ACC112 (cell line): ENCODE results near the gene EGFR.

Source experiments
- H2AFZ ChIP-seq: fragments of 200-600 bp; sonication (generic); one replicate; pipeline ENCODE4 v1.6.0; 2017; ENCODE audit warnings: antibody characterized with exemption, low read length; ENCODE audit not compliant: unreplicated experiment
- H3K27ac ChIP-seq: fragments of 200-600 bp; sonication (generic); 2 replicates; pipeline ENCODE4 v1.5.1; 2014; ENCODE audit warnings: low read depth, mild to moderate bottlenecking, antibody characterized with exemption, low read length, moderate library complexity
- H3K27me3 ChIP-seq: fragments of 200-600 bp; sonication (generic); 2 replicates; pipeline ENCODE4 v1.6.1; 2014; ENCODE audit warnings: mild to moderate bottlenecking, antibody characterized with exemption, low read length, moderate library complexity, mixed read lengths; ENCODE audit not compliant: insufficient read depth
- H3K36me3 ChIP-seq: fragments of 200-600 bp; sonication (generic); 2 replicates; pipeline ENCODE4 v1.6.1; 2016; ENCODE audit warnings: mild to moderate bottlenecking, antibody characterized with exemption, low read length, moderate library complexity, mixed read lengths; ENCODE audit not compliant: insufficient read depth
- H3K4me1 ChIP-seq: fragments of 200-600 bp; sonication (generic); one replicate; pipeline ENCODE4 v1.6.1; 2016; ENCODE audit warnings: low read length, mixed read lengths; ENCODE audit not compliant: insufficient read depth, unreplicated experiment, control insufficient read depth
- H3K4me3 ChIP-seq: fragments of 200-600 bp; sonication (generic); 2 replicates; pipeline ENCODE4 v1.5.1; 2014; ENCODE audit warnings: mild to moderate bottlenecking, low read depth, low read length
- H3K79me2 ChIP-seq: fragments of 200-600 bp; sonication (generic); one replicate; pipeline ENCODE4 v1.6.0; 2016; ENCODE audit warnings: low read length; ENCODE audit not compliant: control insufficient read depth, unreplicated experiment, insufficient read depth

EGFR gene

DNA sequence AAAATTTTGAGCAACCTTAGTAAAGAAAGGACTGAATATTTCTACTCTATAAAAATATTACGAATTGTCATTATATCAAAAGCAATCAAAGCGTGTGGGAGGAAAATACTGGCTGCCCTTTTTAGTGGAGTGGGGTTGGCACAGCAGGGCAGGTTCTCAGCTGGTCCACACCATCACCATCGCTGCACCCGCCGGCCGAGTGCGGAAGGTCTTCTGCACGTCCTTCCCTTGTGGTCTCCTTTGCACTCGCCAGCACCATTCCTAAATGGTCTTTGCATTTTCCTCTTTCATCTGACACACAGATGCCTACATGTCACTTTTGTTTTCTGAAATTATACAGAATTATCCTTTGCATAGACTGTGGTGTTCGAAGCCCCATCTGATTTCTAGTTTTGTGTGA lies 229.7 kb downstream of the EGFR start:
- H3K4me3 ChIP-seq: no peak overlapping the region
- H3K27me3 ChIP-seq: no peaks in the 10 kb centered on the region
- H3K4me1 ChIP-seq: peaks cover 19% of the 10 kb centered on the region
- H3K27ac ChIP-seq: no peak overlapping the region
- no peaks in the 10 kb centered on the region for H3K79me2 ChIP-seq
- H2AFZ ChIP-seq: no peak overlapping the region
- no peaks in the 10 kb centered on the region for H3K36me3 ChIP-seq

DNA sequence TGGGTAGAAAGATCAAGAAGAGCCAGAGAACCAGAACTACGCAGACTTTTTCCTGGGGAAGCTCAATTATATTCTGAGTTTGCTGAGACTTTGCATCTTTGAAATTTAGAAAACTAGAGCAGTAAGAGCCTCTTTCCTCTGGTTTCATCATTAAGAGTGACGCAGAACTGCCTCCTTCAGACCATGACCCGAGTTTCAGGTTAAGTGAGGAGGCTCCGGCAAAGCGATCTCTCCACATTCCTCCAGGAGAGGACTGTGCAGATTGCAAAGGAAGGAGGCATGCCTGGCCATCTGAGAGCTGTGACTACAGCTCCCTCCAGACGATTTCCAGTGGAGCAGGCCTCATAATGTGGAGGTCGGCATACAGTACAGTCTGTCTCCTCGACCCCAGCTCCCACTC lies 230.5 kb downstream of the EGFR start:
- no peak overlapping the region for H2AFZ ChIP-seq
- peaks cover 19% of the 10 kb centered on the region for H3K4me1 ChIP-seq
- no peaks in the 10 kb centered on the region for H3K36me3 ChIP-seq
- H3K27ac ChIP-seq: no peak overlapping the region
- no peaks in the 10 kb centered on the region for H3K27me3 ChIP-seq
- H3K79me2 ChIP-seq: no peaks in the 10 kb centered on the region
- H3K4me3 ChIP-seq: no peak overlapping the region

DNA sequence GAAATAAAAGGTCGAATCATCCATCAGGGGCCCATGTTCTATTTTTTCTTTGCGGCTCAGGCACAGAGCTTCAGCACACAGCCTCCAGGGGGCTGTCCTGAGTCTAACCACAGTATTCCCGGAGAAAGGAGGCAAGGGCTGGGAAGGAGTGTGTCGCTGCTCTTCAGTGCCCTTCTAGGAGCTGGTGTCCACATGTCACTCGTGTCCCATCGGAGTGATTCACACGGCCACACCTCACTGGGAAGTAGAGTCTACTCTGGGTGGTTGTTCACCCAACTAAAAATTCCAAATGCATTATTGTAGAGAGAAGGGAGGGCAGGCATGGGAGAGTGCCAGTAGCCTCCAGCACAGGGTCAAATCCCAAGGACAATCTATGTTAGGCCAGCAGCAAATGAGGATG lies 231.5 kb downstream of the EGFR start:
- Histone ChIP-seq H3K27ac (no peak overlapping the region), H2AFZ (no peak overlapping the region), H3K36me3 (no peaks in the 10 kb centered on the region), H3K4me3 (no peak overlapping the region), H3K4me1 (peaks cover 15% of the 10 kb centered on the region), H3K27me3 (no peaks in the 10 kb centered on the region), H3K79me2 (no peaks in the 10 kb centered on the region)

DNA sequence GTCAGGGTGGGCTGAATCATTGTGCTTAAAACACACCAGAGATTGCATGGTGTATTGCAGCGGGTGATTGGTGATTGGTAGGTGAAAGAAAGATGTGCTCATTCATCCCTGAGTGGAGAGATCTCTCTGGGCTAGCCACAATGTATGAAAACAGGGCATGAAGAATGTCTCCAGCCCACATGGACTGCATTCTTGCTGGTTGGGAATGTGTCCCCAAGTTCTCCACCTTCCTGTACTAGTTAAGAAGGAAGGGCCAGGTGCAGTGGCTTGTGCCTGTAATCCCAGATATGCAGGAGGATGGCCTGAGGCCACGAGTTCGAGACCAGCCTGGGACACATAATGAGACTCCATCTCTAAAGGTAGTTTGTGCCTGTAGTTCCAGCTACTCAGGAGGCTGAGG lies 232.5 kb downstream of the EGFR start:
- Histone ChIP-seq H2AFZ (no peak overlapping the region), H3K36me3 (no peaks in the 10 kb centered on the region)

DNA sequence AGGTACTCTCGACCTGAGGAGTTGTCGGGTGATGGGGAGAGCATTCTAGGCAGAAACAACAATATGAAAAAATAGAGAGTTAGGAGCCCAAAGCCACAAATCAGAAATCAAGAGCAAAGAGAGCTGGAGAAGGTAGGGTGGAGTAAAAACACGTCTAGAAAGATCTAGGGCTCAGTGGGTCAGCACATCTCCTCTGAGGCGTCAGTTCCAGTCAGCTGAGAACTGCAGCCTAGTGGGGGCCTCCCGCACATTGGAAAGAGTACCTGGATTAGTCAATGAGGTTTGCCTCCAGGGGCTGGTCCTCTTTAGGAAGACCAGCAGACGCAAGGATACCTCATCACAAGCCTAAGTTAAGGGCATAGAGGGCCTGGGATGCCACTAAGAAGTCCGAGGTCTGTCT lies 233.1 kb downstream of the EGFR start:
- Histone ChIP-seq H3K36me3 (no peaks in the 10 kb centered on the region), H3K27me3 (0 out of 2 replicates have a peak, but pooled peaks cover 4% of the 10 kb centered on the region)

More for the DNA sequence above, 232.5 kb downstream of the EGFR start:
- Histone ChIP-seq H3K27ac (no peak overlapping the region), H3K79me2 (no peaks in the 10 kb centered on the region), H3K4me3 (no peak overlapping the region), H3K4me1 (peaks cover 12% of the 10 kb centered on the region), H3K27me3 (0 out of 2 replicates have a peak, but pooled peaks cover 4% of the 10 kb centered on the region)

DNA sequence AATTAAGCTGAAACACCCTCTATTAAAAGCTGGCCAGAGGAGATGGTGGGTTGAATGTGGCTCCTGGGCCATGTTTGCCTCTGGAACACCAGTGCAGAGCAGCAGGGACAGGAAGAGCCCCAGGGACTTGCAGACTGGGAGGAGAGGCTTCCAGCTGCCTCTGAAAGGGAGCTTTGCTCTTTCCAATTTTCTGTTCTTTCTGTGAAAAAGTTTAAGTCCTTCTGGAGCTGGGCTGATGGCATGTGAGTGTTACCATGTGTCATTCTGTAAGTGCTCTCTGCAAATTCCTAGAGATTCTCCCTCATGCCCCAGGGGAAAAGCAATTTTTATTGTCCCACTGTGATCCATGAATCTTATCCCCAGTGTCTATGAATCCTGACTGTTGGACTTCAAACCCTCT lies 233.6 kb downstream of the EGFR start:
- Histone ChIP-seq H3K27me3 (0 out of 2 replicates have a peak, but pooled peaks cover 4% of the 10 kb centered on the region), H3K79me2 (no peaks in the 10 kb centered on the region), H3K27ac (no peak overlapping the region), H2AFZ (no peak overlapping the region), H3K4me1 (peaks cover 5% of the 10 kb centered on the region), H3K36me3 (no peaks in the 10 kb centered on the region), H3K4me3 (no peak overlapping the region)

More for the DNA sequence above, 233.1 kb downstream of the EGFR start:
- Histone ChIP-seq H3K4me3 (no peak overlapping the region), H3K27ac (no peak overlapping the region), H3K4me1 (peaks cover 8% of the 10 kb centered on the region), H2AFZ (no peak overlapping the region), H3K79me2 (no peaks in the 10 kb centered on the region)

DNA sequence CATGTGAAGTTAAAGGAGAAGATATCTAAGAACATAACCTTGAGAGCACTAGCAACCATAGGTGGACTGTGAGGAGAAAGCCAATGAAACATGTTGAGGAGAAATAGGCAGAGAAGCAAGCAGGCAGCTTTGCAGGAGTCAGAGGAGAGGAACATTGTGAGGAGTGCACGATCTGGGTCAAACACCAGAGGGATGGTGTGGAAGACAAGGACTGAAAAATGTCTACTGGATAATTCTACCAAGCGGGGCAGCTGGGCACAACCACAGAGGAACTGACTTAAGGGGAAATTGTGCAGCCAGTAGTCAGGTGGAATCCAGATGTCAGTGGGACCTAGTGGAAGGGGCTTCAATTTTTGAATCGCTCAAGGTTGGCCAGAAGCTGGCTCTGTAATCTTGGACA lies 234.4 kb downstream of the EGFR start:
- no peaks in the 10 kb centered on the region for H3K79me2 ChIP-seq
- H3K36me3 ChIP-seq: no peaks in the 10 kb centered on the region
- 0 out of 2 replicates have a peak, but pooled peaks cover 4% of the 10 kb centered on the region for H3K27me3 ChIP-seq
- H3K4me3 ChIP-seq: no peak overlapping the region
- no peak overlapping the region for H3K27ac ChIP-seq
- H3K4me1 ChIP-seq: no peaks in the 10 kb centered on the region
- H2AFZ ChIP-seq: no peak overlapping the region

DNA sequence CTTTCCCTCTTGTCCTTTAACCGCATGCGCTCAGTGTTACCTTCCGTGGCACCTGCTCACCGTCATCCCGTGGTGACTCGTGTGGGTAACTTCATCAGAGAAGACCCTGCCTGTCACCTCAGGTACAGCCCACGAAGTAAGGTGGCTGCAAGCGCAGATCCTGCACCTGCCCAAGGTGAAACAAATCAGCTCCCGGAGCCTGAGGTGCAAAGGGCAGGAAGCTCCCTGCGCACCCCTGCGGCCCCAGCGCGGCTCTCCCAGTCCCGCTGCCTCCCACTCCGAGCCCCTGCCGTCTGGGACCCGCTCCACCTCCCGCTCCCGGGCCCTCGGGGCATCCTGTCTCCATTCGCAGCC lies 235.4 kb downstream of the EGFR start:
- H2AFZ ChIP-seq: peak overlapping the region; percentile 74
- no peak overlapping the region for H3K27ac ChIP-seq
- H3K27me3 ChIP-seq: 0 out of 2 replicates have a peak, but pooled peaks cover 4% of the 10 kb centered on the region
- H3K36me3 ChIP-seq: no peaks in the 10 kb centered on the region
- peak overlapping the region; percentile 84 for H3K4me3 ChIP-seq
- no peaks in the 10 kb centered on the region for H3K79me2 ChIP-seq
- H3K4me1 ChIP-seq: no peaks in the 10 kb centered on the region

DNA sequence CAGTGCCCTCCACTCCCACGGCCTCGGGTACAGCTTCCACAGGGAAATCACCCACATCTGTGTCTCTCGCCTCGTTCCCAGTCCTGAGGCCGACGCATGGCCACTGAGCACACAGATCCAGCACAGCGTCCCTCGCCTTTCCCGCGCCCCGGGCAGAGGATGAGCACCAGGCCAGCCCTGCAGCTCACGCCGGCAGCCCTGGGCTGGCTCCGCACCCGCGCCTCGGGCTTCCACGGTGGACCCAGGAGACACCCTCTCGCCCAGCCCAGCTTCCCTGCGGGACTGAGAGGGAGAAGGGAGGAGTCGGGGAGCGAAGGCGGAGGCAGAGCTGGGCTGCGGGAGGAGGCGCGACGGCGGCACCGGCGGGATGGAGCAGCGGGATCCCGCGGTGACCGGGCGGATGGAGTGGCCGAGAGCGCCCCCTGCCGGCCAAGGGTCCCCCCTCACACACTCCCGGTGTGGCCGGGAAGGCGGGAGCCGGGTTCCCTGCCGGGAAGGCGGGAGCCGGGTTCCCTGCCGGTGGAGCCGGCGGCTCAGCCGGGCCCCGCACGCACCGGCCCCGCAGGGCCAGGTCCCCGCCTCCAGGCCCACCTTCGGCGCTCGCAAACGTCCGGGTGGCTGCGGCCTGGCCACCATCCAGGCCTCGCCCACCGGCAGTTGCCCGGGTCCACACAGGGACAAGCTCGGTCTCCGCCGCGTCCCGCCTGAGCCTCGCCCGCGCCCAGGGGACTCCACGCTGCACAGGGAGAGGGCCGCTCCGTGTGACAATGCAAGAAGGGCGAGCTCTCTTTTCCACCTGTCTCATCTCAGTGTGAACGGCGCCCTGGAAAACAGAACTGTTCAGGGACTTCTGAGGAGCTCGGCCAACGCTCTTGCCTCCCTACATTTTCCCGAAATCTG lies 236.0 kb downstream of the EGFR start:
- Histone ChIP-seq H3K27ac (peak overlapping the region; percentile 44; the same call in 1 of the 2 replicates), H3K4me3 (peak overlapping the region; percentile 84), H2AFZ (peak overlapping the region; percentile 100), H3K27me3 (0 out of 2 replicates have a peak, but pooled peaks cover 4% of the 10 kb centered on the region), H3K79me2 (no peaks in the 10 kb centered on the region), H3K4me1 (no peaks in the 10 kb centered on the region), H3K36me3 (no peaks in the 10 kb centered on the region)

DNA sequence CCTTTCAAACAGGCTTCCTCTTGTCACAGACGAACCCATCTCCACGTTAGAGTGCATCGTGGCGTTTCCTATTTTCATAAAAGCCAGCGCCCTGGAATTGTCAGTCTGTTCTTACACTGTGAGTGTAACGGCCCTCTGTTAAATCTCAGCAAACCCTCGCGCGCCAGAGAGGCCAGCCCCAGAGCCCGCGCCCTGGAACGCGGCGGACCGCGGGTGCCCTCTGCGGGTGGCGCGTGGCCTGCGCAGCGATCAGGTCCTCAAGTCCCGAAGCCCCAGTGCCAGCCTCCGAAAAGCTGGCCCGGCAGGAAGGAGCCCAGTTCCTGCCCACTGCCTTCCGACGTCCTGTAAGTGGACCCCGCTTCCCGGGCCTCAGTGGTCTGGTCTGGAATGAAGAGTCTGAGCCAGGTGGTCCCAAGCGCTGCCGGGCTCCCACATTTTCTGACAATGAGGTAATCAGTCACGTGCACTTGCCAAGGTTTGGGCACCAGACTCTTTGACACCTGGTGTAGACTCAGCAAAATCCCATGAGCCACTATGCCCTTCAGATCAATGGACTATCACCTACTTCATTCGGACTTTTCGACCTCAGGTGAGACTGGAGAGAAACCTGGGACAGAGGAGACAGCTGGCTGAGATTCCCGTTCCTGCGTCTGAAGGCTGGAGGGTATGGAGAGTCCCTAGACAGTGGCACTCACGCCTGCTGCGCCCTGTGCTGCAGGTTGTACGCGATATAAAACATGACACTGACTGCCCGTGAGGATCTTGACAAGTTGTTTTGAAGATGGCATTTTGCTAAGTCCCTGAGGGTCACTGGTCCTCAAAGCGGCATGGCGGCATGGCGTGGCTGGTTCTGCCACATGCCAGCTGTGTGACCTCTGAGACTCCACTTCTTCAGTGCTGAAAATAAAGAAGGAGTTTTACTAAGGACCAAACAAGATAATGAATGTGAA lies 237.0 kb downstream of the EGFR start:
- Histone ChIP-seq H3K27me3 (0 out of 2 replicates have a peak, but pooled peaks cover 4% of the 10 kb centered on the region), H3K27ac (peak overlapping the region; percentile 44; the same call in 1 of the 2 replicates), H3K36me3 (no peaks in the 10 kb centered on the region), H3K4me1 (no peaks in the 10 kb centered on the region), H3K79me2 (no peaks in the 10 kb centered on the region), H3K4me3 (peak overlapping the region; percentile 84), H2AFZ (peak overlapping the region; percentile 100)
